ENCODE measurements around the gene ZNF3. TPM values are rescaled to one million over a fixed set of nuclear protein-coding genes. Genes with fewer than 3 reads are reported as not detected.

Gene ZNF3
- total and polyA plus RNA-seq, 9 of the 15 experiments (the other 6 are each of a cell fraction or from before 2014, with no cell fraction given): 30.0 to 64.9 (median 51.5) TPM

GRCh38 chr7:100101016-100101862 lies 19.7 kb upstream of the ZNF3 start, which contains the start of the genes AP4M1 and MCM7 (continued):
- no peak for TF ChIP-seq ZNF512 (tag; IDR thresholded peaks at IDR 0.05)
- no peak for TF ChIP-seq GTF2B (IDR thresholded peaks at IDR 0.05; ENCODE audit: extremely low read depth, insufficient read length)
- TF ChIP-seq ZNF507 (tag; conservative IDR thresholded peaks at IDR 0.05): no peak
- 0 out of 2 replicates have a peak, but pooled peaks have one; percentile 40 for TF ChIP-seq ZNF41 (CRISPR knock-in tag; conservative IDR thresholded peaks at IDR 0.05)
- peak; percentile 90 for TF ChIP-seq HNRNPL (IDR thresholded peaks at IDR 0.05; ENCODE audit: low read depth, low read length)
- peak; percentile 100 for TF ChIP-seq E2F8 (IDR thresholded peaks at IDR 0.05; ENCODE audit: low read depth, partially characterized antibody)
- TF ChIP-seq C11orf30 (IDR thresholded peaks at IDR 0.05; ENCODE audit: low read depth): peak; percentile 73
- peak; percentile 66 for TF ChIP-seq RNF2 (IDR thresholded peaks at IDR 0.05)
- no peak; the same call in 1 of the 2 replicates for TF ChIP-seq THRB (CRISPR knock-in tag; conservative IDR thresholded peaks at IDR 0.05)
- peak; percentile 78; the same call in 1 of the 2 replicates for TF ChIP-seq HBP1 (CRISPR knock-in tag; IDR thresholded peaks at IDR 0.05)
- TF ChIP-seq JUND (IDR thresholded peaks at IDR 0.05; ENCODE audit: borderline replicate concordance, low read depth, low read length): peak; percentile 49; the same call in 1 of the 2 replicates
- no peak; the same call in 2 of the 3 replicates for TF ChIP-seq JUND (tag; IDR thresholded peaks at IDR 0.05; ENCODE audit: borderline replicate concordance, low read depth, low read length)
- TF ChIP-seq BDP1 (IDR thresholded peaks at IDR 0.05; ENCODE audit: insufficient read depth, insufficient read length): no peak
- no peak for TF ChIP-seq ZNF780A (CRISPR knock-in tag; IDR thresholded peaks at IDR 0.05)
- no peak for TF ChIP-seq ZNF436 (CRISPR knock-in tag; IDR thresholded peaks at IDR 0.05)
- TF ChIP-seq PCBP1 (IDR thresholded peaks at IDR 0.05; ENCODE audit: low read depth, low read length, poor library complexity, severe bottlenecking): no peak
- no peak for TF ChIP-seq TCF7L2 (IDR thresholded peaks at IDR 0.05; ENCODE audit: low read depth, low read length)
- TF ChIP-seq ARHGAP35 (IDR thresholded peaks at IDR 0.05; ENCODE audit: partially characterized antibody): no peak
